Natural killer cell treated with Interleukin-12 subunit alpha and Interleukin-12 subunit beta and Interleukin-15 and Interleukin-18, amount 100 ng/mL, for 72 hours (primary cell): ENCODE results near the gene MIEN1. TPM values are rescaled to one million over a fixed set of nuclear protein-coding genes. Genes with fewer than 3 reads are reported as not detected.
"Not testable (repeated sequence)": the region's sequence is repeated elsewhere in the genome, so short reads cannot be mapped to it uniquely, and the experiment has no call there.

ENCODE experiments used
- ATAC-seq, 2 donors: fragments of 150-1000 bp; cut with Tn5 transposase in 1 of 2; sonication (Bioruptor Pico), chemical (Tn5 transposase) in 1 of 2; 2 replicates each; pipeline ENCODE4 v1.10.0; 2021
- DNase-seq: peaks from one replicate; pipeline ENCODE4 v3.0.0; 2022; ENCODE audit warnings: low spot score
- H3K27ac Mint-ChIP-seq, 2 donors: 1 replicate in 1 of 2; 2 replicates in 1 of 2; pipeline ENCODE4 v1.8.0; 2022; ENCODE audit warnings: mixed read lengths in 2 of 2, mild to moderate bottlenecking in 1 of 2, moderate library complexity in 1 of 2
- H3K27me3 Mint-ChIP-seq, 2 donors: 1 replicate in 1 of 2; 2 replicates in 1 of 2; pipeline ENCODE4 v1.8.0; 2022; ENCODE audit warnings: mixed read lengths in 2 of 2
- H3K36me3 Mint-ChIP-seq: one replicate; pipeline ENCODE4 v1.8.0; 2022; ENCODE audit warnings: mixed read lengths
- H3K4me1 Mint-ChIP-seq, 2 donors: 1 replicate in 1 of 2; 2 replicates in 1 of 2; pipeline ENCODE4 v1.8.0; 2022; ENCODE audit warnings: low read depth in 2 of 2, mixed read lengths in 2 of 2, mild to moderate bottlenecking in 1 of 2
- H3K4me3 Mint-ChIP-seq: one replicate; pipeline ENCODE4 v1.8.0; 2022; ENCODE audit warnings: mixed read lengths
- H3K9me3 Mint-ChIP-seq: 2 replicates; pipeline ENCODE4 v1.8.0; 2022; ENCODE audit warnings: mixed read lengths
- total RNA-seq, 2 donors: library from RNA; stranded (reverse); gene quantifications; one replicate each; pipeline ENCODE4 v1.2.3, GENCODE V29; 2022

MIEN1 gene
- total RNA-seq, 2 donors from 2014 or later: 56.3 to 64.6 TPM

DNA sequence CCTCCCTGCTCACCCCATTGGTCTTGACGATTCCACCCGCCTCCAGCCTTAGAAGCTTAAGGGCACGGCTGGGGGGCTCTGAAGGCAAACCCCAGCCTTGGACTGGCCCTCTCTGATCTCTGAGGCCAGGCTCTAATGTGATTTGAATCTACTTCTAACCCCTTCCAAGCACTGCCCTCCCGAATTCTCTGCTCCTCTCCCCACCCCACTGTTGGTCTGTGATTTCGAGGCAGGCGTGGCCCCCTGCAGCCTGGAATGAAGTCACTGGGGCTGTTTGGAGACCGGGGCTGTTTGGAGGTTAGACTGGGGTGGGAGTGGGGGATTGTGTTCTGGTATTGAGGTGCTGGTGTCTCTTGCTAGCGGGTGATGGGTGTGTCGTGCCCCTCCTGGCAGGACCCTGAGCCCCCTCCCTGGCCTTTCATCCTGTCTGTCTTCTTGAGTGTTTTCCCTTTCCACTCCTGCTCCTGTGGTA, 9.6 kb upstream of the MIEN1 start:
- H3K27ac Mint-ChIP-seq: no peak overlapping the region
- no peaks in the 10 kb centered on the region for H3K36me3 Mint-ChIP-seq
- H3K4me1 Mint-ChIP-seq: peaks cover 6 to 28% of the 10 kb centered on the region in 2 donors
- H3K27me3 Mint-ChIP-seq: peaks cover 7 to 8% of the 10 kb centered on the region in 2 donors
- no peak overlapping the region for H3K4me3 Mint-ChIP-seq
- DNase-seq: no peak
- no peaks in the 10 kb centered on the region for H3K9me3 Mint-ChIP-seq
- no peak for ATAC-seq

GRCh38 chr17:39738983-39739884, 8.9 kb upstream of the MIEN1 start:
- Mint-ChIP-seq H3K4me3 (peak overlapping the region; percentile 80), H3K9me3 (no peaks in the 10 kb centered on the region), H3K4me1 (peaks cover 6 to 28% of the 10 kb centered on the region in 2 donors), H3K27ac (peak overlapping the region in 1 of 2 donors; percentile 85), H3K36me3 (no peaks in the 10 kb centered on the region), H3K27me3 (peaks cover 7 to 8% of the 10 kb centered on the region in 2 donors)
- ATAC-seq (no peak), DNase-seq (no peak)

- peaks cover 6 to 28% of the 10 kb centered on the region in 2 donors for H3K4me1 Mint-ChIP-seq
- no peaks in the 10 kb centered on the region for H3K9me3 Mint-ChIP-seq
- H3K27ac Mint-ChIP-seq: peak overlapping the region in 1 of 2 donors; percentile 85
- DNase-seq (peak; percentile 82), ATAC-seq (peak; percentile 78 to 88)
- peaks cover 7 to 8% of the 10 kb centered on the region in 2 donors for H3K27me3 Mint-ChIP-seq
- H3K4me3 Mint-ChIP-seq: peak overlapping the region; percentile 80
- H3K36me3 Mint-ChIP-seq: no peaks in the 10 kb centered on the region
These were observed 8.2 kb upstream of the MIEN1 start for GRCh38 chr17:39738568-39738901.

GRCh38 chr17:39737760-39738567, 7.6 kb upstream of the MIEN1 start, which contains the start of gene GRB7:
TSS of gene GRB7 (plus strand) at chr17:39737938. CDS start at chr17:39742302, 4,364 bp downstream.
- no peak for DNase-seq
- H3K4me1 Mint-ChIP-seq: peaks cover 6 to 28% of the 10 kb centered on the region in 2 donors

GRCh38 chr17:39737206-39737759, 7.0 kb upstream of the MIEN1 start:
- Mint-ChIP-seq H3K36me3 (no peaks in the 10 kb centered on the region), H3K4me1 (peaks cover 6 to 28% of the 10 kb centered on the region in 2 donors), H3K27me3 (peaks cover 7 to 8% of the 10 kb centered on the region in 2 donors), H3K27ac (no peak overlapping the region), H3K9me3 (no peaks in the 10 kb centered on the region), H3K4me3 (no peak overlapping the region)
- DNase-seq: no peak
- ATAC-seq: no peak

More at GRCh38 chr17:39737760-39738567, 7.6 kb upstream of the MIEN1 start, which contains the start of gene GRB7:
- Mint-ChIP-seq H3K36me3 (no peaks in the 10 kb centered on the region), H3K9me3 (no peaks in the 10 kb centered on the region), H3K4me3 (peak within 1 kb of the TSS; percentile 80), H3K27ac (peak within 1 kb of the TSS in 1 of 2 donors; percentile 85), H3K27me3 (peaks cover 7 to 8% of the 10 kb centered on the region in 2 donors)
- ATAC-seq: no peak

- H3K27me3 Mint-ChIP-seq: peaks cover 7 to 8% of the 10 kb centered on the region in 2 donors
- H3K27ac Mint-ChIP-seq: peak overlapping the region in 1 of 2 donors; percentile 37
- no peaks in the 10 kb centered on the region for H3K36me3 Mint-ChIP-seq
- peaks cover 6 to 28% of the 10 kb centered on the region in 2 donors for H3K4me1 Mint-ChIP-seq
- H3K4me3 Mint-ChIP-seq: no peak overlapping the region
- no peaks in the 10 kb centered on the region for H3K9me3 Mint-ChIP-seq
- ATAC-seq (no peak), DNase-seq (no peak)
These were observed 6.2 kb upstream of the MIEN1 start for GRCh38 chr17:39736319-39737165.

GRCh38 chr17:39735882-39736281, 5.5 kb upstream of the MIEN1 start:
- Mint-ChIP-seq H3K4me1 (peaks cover 6 to 24% of the 10 kb centered on the region in 2 donors), H3K27me3 (peaks cover 7 to 8% of the 10 kb centered on the region in 2 donors), H3K27ac (no peak overlapping the region), H3K4me3 (no peak overlapping the region), H3K9me3 (no peaks in the 10 kb centered on the region), H3K36me3 (no peaks in the 10 kb centered on the region)
- ATAC-seq: no peak
- no peak for DNase-seq

- H3K36me3 Mint-ChIP-seq: no peaks in the 10 kb centered on the region
- peaks cover 12 to 18% of the 10 kb centered on the region in 2 donors for H3K4me1 Mint-ChIP-seq
- DNase-seq: no peak
- no peaks in the 10 kb centered on the region for H3K9me3 Mint-ChIP-seq
- no peak overlapping the region for H3K27ac Mint-ChIP-seq
- peak overlapping the region; percentile 18 for H3K4me3 Mint-ChIP-seq
- peaks cover 0 to 4% of the 10 kb centered on the region in 2 donors for H3K27me3 Mint-ChIP-seq
- ATAC-seq: no peak
These were observed 2.3 kb upstream of the MIEN1 start for GRCh38 chr17:39732586-39732985.

DNA sequence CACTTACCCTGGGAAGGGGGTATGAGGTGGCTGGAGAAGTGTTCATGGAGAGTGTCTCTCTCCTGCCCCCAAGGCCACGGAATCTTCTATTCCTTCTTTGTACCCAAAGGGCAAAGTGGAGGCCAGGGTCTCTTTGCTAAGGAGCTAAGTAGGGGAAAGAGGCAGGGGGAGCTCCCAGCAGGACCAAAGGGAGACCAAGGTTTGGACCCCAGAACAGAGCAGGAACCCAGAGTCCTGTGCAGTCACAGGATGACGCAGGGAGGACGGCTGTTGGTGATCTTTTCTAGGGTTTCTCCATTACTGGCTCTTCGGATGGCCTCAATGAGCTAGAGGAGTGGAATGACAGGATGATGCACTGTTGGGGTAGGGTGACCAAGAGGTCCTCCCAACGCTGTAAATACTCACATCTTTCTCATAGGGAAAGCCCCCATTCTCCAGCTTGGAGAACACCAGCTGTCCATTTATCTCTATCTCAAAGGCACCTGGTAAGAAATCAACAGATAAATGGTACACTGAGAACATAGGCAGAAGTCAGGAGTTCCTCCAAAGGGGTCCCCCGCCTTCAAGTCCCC, 966 bp downstream of the MIEN1 start:
- Mint-ChIP-seq H3K4me1 (peaks cover 12 to 17% of the 10 kb centered on the region in 2 donors), H3K4me3 (peak overlapping the region; percentile 93), H3K27me3 (no peaks in the 10 kb centered on the region), H3K27ac (peak overlapping the region; percentile 79 to 94), H3K36me3 (no peaks in the 10 kb centered on the region), H3K9me3 (no peaks in the 10 kb centered on the region)
- DNase-seq (no peak), ATAC-seq (no peak)

- Mint-ChIP-seq H3K27me3 (no peaks in the 10 kb centered on the region), H3K4me3 (no peak overlapping the region), H3K9me3 (no peaks in the 10 kb centered on the region), H3K4me1 (peaks cover 12 to 17% of the 10 kb centered on the region in 2 donors), H3K27ac (peak overlapping the region in 1 of 2 donors; percentile 80), H3K36me3 (no peaks in the 10 kb centered on the region)
- no peak for DNase-seq
- no peak for ATAC-seq
These were observed 2.8 kb downstream of the MIEN1 start for GRCh38 chr17:39727556-39727955.

DNA sequence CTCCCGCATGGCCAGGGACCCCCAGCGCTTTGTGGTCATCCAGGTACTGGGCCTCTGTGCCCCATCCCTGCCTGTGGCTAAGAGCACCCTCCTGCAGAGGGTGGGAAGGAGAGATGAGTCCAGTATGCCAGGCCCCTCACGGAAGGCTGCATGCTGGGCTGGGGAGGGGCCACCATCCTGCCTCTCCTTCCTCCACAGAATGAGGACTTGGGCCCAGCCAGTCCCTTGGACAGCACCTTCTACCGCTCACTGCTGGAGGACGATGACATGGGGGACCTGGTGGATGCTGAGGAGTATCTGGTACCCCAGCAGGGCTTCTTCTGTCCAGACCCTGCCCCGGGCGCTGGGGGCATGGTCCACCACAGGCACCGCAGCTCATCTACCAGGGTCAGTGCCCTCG, 3.7 kb downstream of the MIEN1 start:
- no peaks in the 10 kb centered on the region for H3K27me3 Mint-ChIP-seq
- no peaks in the 10 kb centered on the region for H3K36me3 Mint-ChIP-seq
- no peak for DNase-seq
- ATAC-seq: no peak
- H3K4me3 Mint-ChIP-seq: no peak overlapping the region
- no peaks in the 10 kb centered on the region for H3K9me3 Mint-ChIP-seq
- peak overlapping the region; percentile 26 to 80 for H3K27ac Mint-ChIP-seq
- peaks cover 12 to 17% of the 10 kb centered on the region in 2 donors for H3K4me1 Mint-ChIP-seq

DNA sequence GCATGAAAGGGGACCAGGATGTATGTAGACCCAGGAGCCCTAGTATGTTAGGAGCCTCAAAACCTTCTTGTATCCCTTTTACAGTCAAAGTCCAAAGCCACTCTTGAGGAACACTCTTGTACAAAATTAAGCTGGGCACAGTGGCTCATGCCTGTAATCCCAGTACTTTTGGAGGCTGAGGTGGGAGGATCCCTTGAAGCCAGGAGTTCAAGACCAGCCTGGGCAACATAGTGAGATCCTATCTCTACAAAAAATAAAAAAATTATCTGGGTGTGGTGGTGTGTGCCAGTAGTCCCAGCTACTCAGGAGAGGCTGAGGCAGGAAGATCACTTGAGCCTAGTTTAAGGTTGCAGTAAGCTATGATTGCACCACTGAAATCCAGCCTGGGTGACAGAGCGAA, 4.4 kb downstream of the MIEN1 start:
- Mint-ChIP-seq H3K4me1 (peaks cover 12 to 17% of the 10 kb centered on the region in 2 donors), H3K27ac (peak overlapping the region; percentile 26 to 68)
- not testable (repeated sequence) for ATAC-seq

More for the DNA sequence above, 4.4 kb downstream of the MIEN1 start:
- H3K4me3 Mint-ChIP-seq, DNase-seq, H3K36me3 Mint-ChIP-seq, H3K9me3 Mint-ChIP-seq, H3K27me3 Mint-ChIP-seq: not testable (repeated sequence)
